GM10248 (cell line): ENCODE results near the gene TNNI3K.

Source experiments
- CTCF ChIA-PET: fragments of 300-600 bp; sonication (Branson Sonifier 250); formaldehyde crosslinking; extraction: SDS; loops from one replicate; lab custom pipeline; 2021; ENCODE audit warnings: antibody characterized with exemption; lab: Yijun Ruan, JAX
- POLR2A ChIA-PET: fragments of 350-650 bp; sonication (Branson Sonifier 250); formaldehyde crosslinking; extraction: SDS; loops from one replicate; lab custom pipeline; 2020; ENCODE audit warnings: antibody characterized with exemption; lab: Yijun Ruan, JAX
- DNase-seq: peaks from one replicate; pipeline ENCODE4 v3.0.0; 2012; ENCODE audit errors: extremely low spot score
- CTCF ChIP-seq: IDR thresholded peaks from 2 replicates; pipeline ENCODE4 v1.5.1; 2012; ENCODE audit warnings: mild to moderate bottlenecking, low read depth; ENCODE audit errors: extremely low read depth, missing control alignments, control extremely low read depth

Gene TNNI3K

GRCh38 chr1:74530892-74531291 is 295.7 kb downstream of the TNNI3K start:
- ChIA-PET POLR2A (no interaction called here), CTCF (no interaction called here)
- no peak for DNase-seq
- TF ChIP-seq CTCF, result no peak

GRCh38 chr1:74531796-74532195 is 296.6 kb downstream of the TNNI3K start:
- DNase-seq, result no peak
- ChIA-PET CTCF (no interaction called here), POLR2A (no interaction called here)
- no peak for TF ChIP-seq CTCF

GRCh38 chr1:74534241-74534640 is 299.1 kb downstream of the TNNI3K start:
- CTCF ChIA-PET, result no interaction called here
- no peak for TF ChIP-seq CTCF
- POLR2A ChIA-PET, result no interaction called here
- no peak for DNase-seq

GRCh38 chr1:74545821-74546220 is 310.6 kb downstream of the TNNI3K start:
- POLR2A ChIA-PET, result no interaction called here

GRCh38 chr1:74548961-74549750 is 314.0 kb downstream of the TNNI3K start:
- no peak for TF ChIP-seq CTCF
- no peak for DNase-seq
- ChIA-PET POLR2A (no interaction called here), CTCF (interaction anchor here (1.3 kb wide), 1 partner anchor 10 kb away, joined by 3 read pairs; no protein-coding TSS in a partner anchor)

More at GRCh38 chr1:74545821-74546220, 310.6 kb downstream of the TNNI3K start:
- CTCF ChIA-PET, result no interaction called here
- no peak for DNase-seq
- no peak for TF ChIP-seq CTCF

GRCh38 chr1:74549932-74550331 is 314.7 kb downstream of the TNNI3K start:
- DNase-seq, result no peak
- ChIA-PET POLR2A (no interaction called here), CTCF (interaction anchor here (1.3 to 1.6 kb wide), 2 partner anchors 9 to 47 kb away, joined by 3 to 5 read pairs; no protein-coding TSS in a partner anchor)
- TF ChIP-seq CTCF, result no peak
